Mesendoderm (in vitro differentiated cells): ENCODE measurements around the gene ABCC8.

ENCODE experiments used
- DNase-seq: peaks from one replicate; pipeline ENCODE4 v3.0.0; 2013
- H2AK5ac ChIP-seq: 2 replicates; pipeline ENCODE4 v1.6.1; 2013; ENCODE audit warnings: low read length, inconsistent platforms
- H2BK120ac ChIP-seq: 2 replicates; pipeline ENCODE4 v1.6.1; 2013; ENCODE audit warnings: low read depth, mild to moderate bottlenecking, low read length, moderate library complexity, mixed read lengths
- H2BK15ac ChIP-seq: replicated peaks from 2 replicates; pipeline ENCODE4 v1.6.1; 2013; ENCODE audit warnings: low read depth, mild to moderate bottlenecking, moderate library complexity
- H2BK5ac ChIP-seq: 2 replicates; pipeline ENCODE4 v1.6.1; 2013; ENCODE audit warnings: low read length, inconsistent platforms
- H3K18ac ChIP-seq: 2 replicates; pipeline ENCODE4 v1.6.1; 2013; ENCODE audit warnings: mild to moderate bottlenecking, low read length, mixed read lengths
- H3K23ac ChIP-seq: one replicate; pipeline ENCODE4 v1.6.1; 2013; ENCODE audit warnings: low read length
- H3K27ac ChIP-seq: 2 replicates; pipeline ENCODE4 v1.5.1; 2013; ENCODE audit warnings: low read depth, mild to moderate bottlenecking, inconsistent platforms, low read length, moderate library complexity
- H3K27me3 ChIP-seq: 2 replicates; pipeline ENCODE4 v1.6.1; 2013; ENCODE audit warnings: low read length, control low read depth, mild to moderate bottlenecking, inconsistent platforms; ENCODE audit not compliant: insufficient read depth, poor library complexity
- H3K36me3 ChIP-seq: 2 replicates; pipeline ENCODE4 v1.6.1; 2013; ENCODE audit warnings: low read length, inconsistent platforms; ENCODE audit not compliant: control insufficient read depth, insufficient read depth
- H3K4ac ChIP-seq: one replicate; pipeline ENCODE4 v1.6.1; 2013; ENCODE audit warnings: low read depth, mild to moderate bottlenecking, low read length, moderate library complexity
- H3K4me1 ChIP-seq: 2 replicates; pipeline ENCODE4 v1.6.1; 2013; ENCODE audit warnings: low read depth, low read length, inconsistent platforms; ENCODE audit not compliant: control insufficient read depth
- H3K4me2 ChIP-seq: 2 replicates; pipeline ENCODE4 v1.6.1; 2013; ENCODE audit warnings: low read length
- H3K4me3 ChIP-seq: 2 replicates; pipeline ENCODE4 v1.5.1; 2013; ENCODE audit warnings: mild to moderate bottlenecking, low read length
- H3K56ac ChIP-seq: one replicate; pipeline ENCODE4 v1.6.1; 2013; ENCODE audit warnings: low read length
- H3K79me1 ChIP-seq: 2 replicates; pipeline ENCODE4 v1.6.1; 2013; ENCODE audit warnings: low read length, inconsistent platforms
- H3K79me2 ChIP-seq: 2 replicates; pipeline ENCODE4 v1.6.1; 2013; ENCODE audit warnings: mild to moderate bottlenecking, low read length; ENCODE audit not compliant: control insufficient read depth, insufficient read depth
- H3K9ac ChIP-seq: 2 replicates; pipeline ENCODE4 v1.6.1; 2013; ENCODE audit warnings: low read length, inconsistent platforms
- H4K5ac ChIP-seq: one replicate; pipeline ENCODE4 v1.6.1; 2013; ENCODE audit warnings: low read length
- H4K8ac ChIP-seq: one replicate; pipeline ENCODE4 v1.6.1; 2013; ENCODE audit warnings: low read depth, mild to moderate bottlenecking, control low read depth, low read length, moderate library complexity
- WGBS: extraction: QIAGEN DNeasy Blood & Tissue Kit; methylation state at CpG from one replicate; pipeline ENCODE4 v1.1.7; 2013; ENCODE audit warnings: low lambda C conversion rate, missing lambda C conversion rate; ENCODE audit not compliant: insufficient coverage; ENCODE audit errors: extremely low coverage; 5-methylcytosine and 5-hydroxymethylcytosine counted together

ABCC8 gene

DNA sequence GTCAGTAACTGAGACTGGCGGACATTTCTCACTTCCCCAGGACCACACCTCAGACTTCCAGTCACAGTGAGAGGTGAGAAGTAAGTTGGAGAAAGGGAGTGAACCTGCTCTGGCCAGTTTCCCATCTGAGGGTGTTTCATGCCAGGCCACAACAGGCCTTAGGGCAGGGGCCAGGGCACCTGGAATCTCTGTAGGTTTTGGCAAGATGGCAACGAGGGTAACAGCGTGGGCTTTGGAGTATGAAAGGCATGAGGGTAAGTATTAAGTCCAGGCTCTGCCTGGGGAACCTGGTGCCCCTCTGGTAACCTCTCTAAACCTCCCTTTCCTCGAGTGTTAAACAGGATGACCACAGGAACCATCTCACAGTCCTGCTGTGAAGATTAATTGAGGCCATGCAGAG, 28.5 kb upstream of the ABCC8 start:
- Histone ChIP-seq H2BK5ac (no peak overlapping the region), H3K79me2 (no peaks in the 10 kb centered on the region), H3K4me1 (no peaks in the 10 kb centered on the region), H3K18ac (no peak overlapping the region), H3K23ac (no peak overlapping the region), H3K4me2 (no peak overlapping the region), H2BK120ac (no peak overlapping the region), H3K56ac (no peak overlapping the region), H3K4me3 (no peak overlapping the region), H3K27ac (no peak overlapping the region), H3K4ac (no peak overlapping the region), H2BK15ac (no peak overlapping the region), H2AK5ac (no peak overlapping the region), H3K27me3 (no peaks in the 10 kb centered on the region), H3K79me1 (no peaks in the 10 kb centered on the region), H3K36me3 (no peaks in the 10 kb centered on the region), H4K8ac (no peak overlapping the region), H3K9ac (no peak overlapping the region), H4K5ac (no peak overlapping the region)
- DNase-seq, result no peak
- WGBS, result no CpG with 5 or more reads among the region's 4 CpGs

DNA sequence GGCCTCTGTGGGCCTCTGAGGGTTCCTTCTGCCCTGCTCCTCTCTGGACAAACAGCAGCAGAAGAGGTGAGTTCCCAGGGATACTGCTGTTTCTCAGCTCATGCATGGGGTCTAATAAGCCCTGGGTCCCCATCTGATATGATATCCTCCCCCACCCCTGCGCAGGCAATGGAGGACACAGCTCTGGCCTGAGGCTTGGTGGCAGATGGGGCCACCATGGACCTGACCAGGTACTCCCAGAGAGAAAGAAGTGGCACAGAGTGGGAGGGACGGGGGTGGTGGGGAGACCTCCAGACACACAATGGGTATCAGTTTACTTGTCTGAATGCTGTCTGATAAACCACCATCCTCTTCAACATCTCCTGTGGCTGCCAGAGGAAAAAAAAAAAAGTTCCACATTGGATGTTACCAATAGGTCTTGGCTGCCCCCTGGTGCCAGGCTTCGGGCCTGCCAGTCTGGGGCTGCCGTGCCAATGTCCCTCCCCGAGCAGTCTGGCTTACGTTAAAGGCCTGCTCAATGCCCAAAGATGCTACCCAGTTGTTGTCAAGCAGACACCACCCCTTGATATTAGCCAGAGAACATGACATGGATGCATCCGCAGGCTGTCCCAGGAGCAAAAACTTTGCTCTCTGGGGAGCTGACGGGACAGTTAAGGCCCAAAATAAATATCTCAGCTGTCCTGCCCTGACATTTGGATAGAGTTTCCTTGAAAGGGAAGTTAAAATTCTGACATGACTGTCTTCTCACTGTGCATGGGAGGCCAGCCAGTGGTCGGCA, 27.9 kb upstream of the ABCC8 start:
- Histone ChIP-seq H3K4me2 (no peak overlapping the region), H3K4me1 (no peaks in the 10 kb centered on the region), H3K18ac (no peak overlapping the region), H3K23ac (no peak overlapping the region), H2BK120ac (no peak overlapping the region), H3K27ac (no peak overlapping the region), H3K79me1 (no peaks in the 10 kb centered on the region), H3K4me3 (no peak overlapping the region), H3K36me3 (no peaks in the 10 kb centered on the region), H3K56ac (no peak overlapping the region), H4K8ac (no peak overlapping the region), H3K4ac (no peak overlapping the region), H2BK5ac (no peak overlapping the region), H3K79me2 (no peaks in the 10 kb centered on the region), H3K27me3 (no peaks in the 10 kb centered on the region), H4K5ac (no peak overlapping the region), H3K9ac (no peak overlapping the region), H2BK15ac (no peak overlapping the region), H2AK5ac (no peak overlapping the region)
- WGBS, result no CpG with 5 or more reads among the region's 9 CpGs
- DNase-seq, result peak; percentile 67

DNA sequence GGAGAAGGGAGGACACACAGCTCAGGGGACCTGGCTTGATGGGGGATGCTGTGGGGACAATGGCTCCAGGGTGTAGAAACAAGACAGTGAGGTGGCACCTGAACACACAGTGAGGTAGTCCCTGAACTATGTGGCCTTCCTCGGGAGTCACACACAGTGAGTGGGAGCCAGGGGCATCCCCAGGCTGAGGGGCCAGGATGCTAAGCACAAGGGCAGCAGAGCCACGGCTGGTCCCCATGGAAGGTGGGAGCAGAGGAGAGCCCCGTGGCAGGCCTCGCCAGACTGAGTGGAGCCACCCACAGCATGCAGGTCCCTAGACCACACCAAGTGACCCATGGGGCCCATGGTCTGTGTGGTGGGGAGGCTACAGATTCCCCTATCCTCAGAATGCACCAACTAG, 26.0 kb upstream of the ABCC8 start:
- no peak overlapping the region for H3K18ac ChIP-seq
- no CpG with 5 or more reads among the region's 4 CpGs for WGBS
- H3K79me2 ChIP-seq, result no peaks in the 10 kb centered on the region

DNA sequence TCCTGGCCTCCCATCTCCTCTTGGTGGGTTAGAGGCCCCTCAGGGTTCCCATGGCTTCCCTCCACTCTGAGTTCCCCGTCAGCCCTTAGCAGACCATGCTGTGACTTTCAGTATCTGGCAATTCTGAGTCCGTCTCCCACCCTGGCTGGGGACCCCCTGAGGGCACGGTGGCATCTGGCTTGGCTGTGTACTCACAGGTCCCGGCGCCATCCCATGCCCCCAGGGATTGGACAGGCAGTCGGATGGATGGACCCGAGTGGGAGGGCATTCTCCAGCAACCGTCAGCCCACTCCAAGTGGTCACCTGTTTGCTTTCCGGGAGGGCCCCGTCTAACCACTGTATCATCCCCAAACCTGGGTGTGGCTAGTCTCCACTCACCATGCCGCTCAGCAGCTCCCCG, 24.0 kb upstream of the ABCC8 start:
- H3K27me3 ChIP-seq, result no peaks in the 10 kb centered on the region
- H3K56ac ChIP-seq, result no peak overlapping the region
- no peak overlapping the region for H4K5ac ChIP-seq

More for the DNA sequence above, 26.0 kb upstream of the ABCC8 start:
- Histone ChIP-seq H4K8ac (no peak overlapping the region), H3K4me1 (no peaks in the 10 kb centered on the region), H2BK5ac (no peak overlapping the region), H3K56ac (no peak overlapping the region), H4K5ac (no peak overlapping the region), H2BK120ac (no peak overlapping the region), H3K27ac (no peak overlapping the region), H3K79me1 (no peaks in the 10 kb centered on the region), H3K9ac (no peak overlapping the region), H2BK15ac (no peak overlapping the region), H3K36me3 (no peaks in the 10 kb centered on the region), H3K23ac (no peak overlapping the region), H3K4me2 (no peak overlapping the region), H2AK5ac (no peak overlapping the region), H3K4ac (no peak overlapping the region), H3K4me3 (no peak overlapping the region), H3K27me3 (no peaks in the 10 kb centered on the region)
- DNase-seq, result no peak

DNA sequence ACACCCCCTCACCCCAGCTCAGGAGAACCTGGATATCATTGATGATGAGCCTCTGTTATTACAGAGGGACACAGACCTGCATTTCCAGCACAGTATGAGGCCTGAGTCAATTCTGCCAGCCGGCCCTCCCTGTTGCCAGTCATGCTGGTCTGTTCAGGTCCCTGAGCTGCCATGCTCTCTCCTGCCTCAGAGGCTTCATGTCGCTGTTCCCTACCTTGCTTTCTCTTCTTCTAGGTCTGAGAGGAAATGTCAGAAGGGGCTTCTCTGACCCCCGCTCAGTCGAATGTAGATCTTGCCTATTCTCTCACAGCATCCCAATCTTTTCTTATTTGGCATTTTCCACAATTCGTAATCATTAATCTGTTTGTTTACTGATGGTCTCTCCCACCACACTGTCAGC, 21.8 kb upstream of the ABCC8 start:
- Histone ChIP-seq H3K27ac (no peak overlapping the region), H3K56ac (no peak overlapping the region), H4K5ac (no peak overlapping the region), H2BK120ac (no peak overlapping the region), H3K9ac (no peak overlapping the region), H2BK15ac (no peak overlapping the region), H2BK5ac (no peak overlapping the region), H3K4me3 (no peak overlapping the region), H3K79me2 (no peaks in the 10 kb centered on the region), H3K18ac (no peak overlapping the region), H2AK5ac (no peak overlapping the region), H3K36me3 (no peaks in the 10 kb centered on the region), H4K8ac (no peak overlapping the region), H3K27me3 (no peaks in the 10 kb centered on the region), H3K79me1 (no peaks in the 10 kb centered on the region), H3K4ac (no peak overlapping the region), H3K4me1 (no peaks in the 10 kb centered on the region), H3K23ac (no peak overlapping the region), H3K4me2 (no peak overlapping the region)
- peak; percentile 59 for DNase-seq
- WGBS, result no CpG with 5 or more reads among the region's 5 CpGs

More for the DNA sequence above, 24.0 kb upstream of the ABCC8 start:
- H3K4ac ChIP-seq, result no peak overlapping the region
- DNase-seq, result no peak
- H3K36me3 ChIP-seq, result no peaks in the 10 kb centered on the region
- no peak overlapping the region for H3K4me3 ChIP-seq
- H3K18ac ChIP-seq, result no peak overlapping the region
- no CpG with 5 or more reads among the region's 12 CpGs for WGBS
- no peak overlapping the region for H4K8ac ChIP-seq
- H3K4me2 ChIP-seq, result no peak overlapping the region
- no peaks in the 10 kb centered on the region for H3K79me2 ChIP-seq
- no peak overlapping the region for H3K27ac ChIP-seq
- H3K79me1 ChIP-seq, result no peaks in the 10 kb centered on the region
- no peak overlapping the region for H3K9ac ChIP-seq
- H2AK5ac ChIP-seq, result no peak overlapping the region
- no peaks in the 10 kb centered on the region for H3K4me1 ChIP-seq
- no peak overlapping the region for H2BK15ac ChIP-seq
- no peak overlapping the region for H2BK5ac ChIP-seq
- H3K23ac ChIP-seq, result no peak overlapping the region
- H2BK120ac ChIP-seq, result no peak overlapping the region

DNA sequence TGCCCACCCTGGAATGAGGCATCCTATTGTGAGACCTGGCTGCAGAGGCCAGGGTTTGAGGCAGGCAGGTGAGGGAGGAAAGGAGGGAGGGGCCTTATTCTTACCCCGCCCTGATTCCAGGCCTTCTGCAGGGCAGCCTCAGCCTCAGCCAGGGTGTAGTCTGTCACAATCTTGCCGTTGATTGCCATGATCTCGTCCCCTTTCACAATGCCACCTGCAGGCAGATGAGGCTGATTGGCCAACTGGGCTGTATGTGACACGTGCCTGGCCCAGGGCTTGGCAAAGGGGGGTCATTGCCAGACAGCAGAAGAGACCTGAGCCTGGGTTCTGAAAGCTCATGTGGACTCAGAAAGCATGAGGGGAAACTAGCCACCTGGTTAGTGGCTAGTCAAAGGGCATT, 21.4 kb upstream of the ABCC8 start:
- H3K79me1 ChIP-seq, result no peaks in the 10 kb centered on the region
- no peak overlapping the region for H3K27ac ChIP-seq
- no peak overlapping the region for H2AK5ac ChIP-seq
- no peaks in the 10 kb centered on the region for H3K36me3 ChIP-seq
- H3K18ac ChIP-seq, result no peak overlapping the region
- peak; percentile 72 for DNase-seq
- no peaks in the 10 kb centered on the region for H3K79me2 ChIP-seq
- no CpG with 5 or more reads among the region's 4 CpGs for WGBS
- no peak overlapping the region for H2BK120ac ChIP-seq
- no peak overlapping the region for H3K23ac ChIP-seq
- no peak overlapping the region for H3K9ac ChIP-seq
- H3K27me3 ChIP-seq, result no peaks in the 10 kb centered on the region
- H4K5ac ChIP-seq, result no peak overlapping the region
- H3K4me2 ChIP-seq, result no peak overlapping the region
- no peaks in the 10 kb centered on the region for H3K4me1 ChIP-seq
- H2BK5ac ChIP-seq, result no peak overlapping the region
- H3K4me3 ChIP-seq, result no peak overlapping the region
- no peak overlapping the region for H2BK15ac ChIP-seq
- H3K4ac ChIP-seq, result no peak overlapping the region
- no peak overlapping the region for H3K56ac ChIP-seq
- H4K8ac ChIP-seq, result no peak overlapping the region
